Adipose tissue (tissue), 3 donors: Measurements from ENCODE around the gene MCM7. TPM values are rescaled to one million over a fixed set of nuclear protein-coding genes. Genes with fewer than 3 reads are reported as not detected.

Experiments used
- H3K27ac ChIP-seq: one replicate; pipeline ENCODE4 v1.5.1; 2013; ENCODE audit warnings: low read depth, low read length
- WGBS, 3 donors: extraction: QIAGEN DNeasy Blood & Tissue Kit; methylation state at CpG; one replicate each; pipeline ENCODE4 v1.1.7; 2013; 5-methylcytosine and 5-hydroxymethylcytosine counted together
- polyA plus RNA-seq, 3 donors: library from polyadenylated mRNA; stranded (reverse); fragments of 200-250 nt; gene quantifications; one replicate each; pipeline ENCODE4 v1.2.3, GENCODE V29; 2013
- donor health status: healthy with polysubstance abuse.
- donor health status: Bipolar disorder and iron deficiency.
- donor health status: healthy.

Gene MCM7
- polyA plus RNA-seq, 3 donors: 36.2 to 47.5 (median 39.9) TPM

DNA sequence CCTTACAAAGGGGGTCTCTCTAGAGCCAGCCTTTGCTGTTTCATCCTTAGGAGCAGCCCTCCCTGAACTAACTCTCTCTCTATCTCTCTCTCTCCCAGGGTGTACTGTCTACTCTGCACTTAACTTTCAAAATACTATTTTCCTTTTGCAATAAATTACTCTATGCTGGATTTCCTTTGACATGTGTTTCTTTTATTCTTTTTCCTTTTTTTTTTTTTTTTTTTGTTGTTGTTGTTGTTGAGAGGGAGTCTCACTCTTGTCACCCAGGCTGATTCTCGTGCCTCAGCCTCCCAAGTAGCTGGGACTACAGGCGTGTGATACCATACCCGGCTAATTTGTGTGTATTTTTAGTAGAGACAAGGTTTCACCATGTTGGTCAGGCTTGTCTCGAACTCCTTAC, 18.2 kb downstream of the MCM7 start:
- H3K27ac ChIP-seq: no peak overlapping the region
- WGBS, 3 donors: 52 to 67% (median 64%) methylated on average over 4 of the region's 4 CpGs

DNA sequence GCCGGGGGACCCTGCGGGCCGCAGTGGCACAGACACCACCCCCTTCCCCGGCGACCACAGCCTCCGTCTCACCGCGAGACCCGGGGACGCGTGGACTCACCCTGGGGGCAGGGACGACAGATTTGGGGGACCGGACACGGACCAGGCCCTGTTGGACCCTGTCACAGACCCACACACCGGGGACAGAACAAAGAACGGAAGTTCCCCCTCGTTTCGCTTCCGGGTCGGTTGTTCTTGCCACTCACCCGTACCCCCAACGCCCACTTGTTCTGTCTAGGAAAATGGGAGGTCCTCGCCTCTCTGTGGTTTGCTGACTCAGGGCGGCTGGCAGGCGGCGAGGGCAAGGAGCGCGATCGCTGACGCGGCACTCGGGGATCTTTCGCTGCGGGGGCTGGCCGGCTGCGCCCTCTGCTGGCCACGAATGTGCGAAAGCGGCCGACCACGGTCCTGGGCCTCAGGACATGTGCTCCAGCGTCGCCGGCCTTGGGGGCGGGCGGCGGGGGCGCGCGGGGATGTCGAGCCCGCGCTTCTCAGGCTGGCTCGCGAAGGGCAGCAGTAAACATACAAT, 19.6 kb downstream of the MCM7 start, which contains the start of gene ZNF3:
TSS of gene ZNF3 (minus strand) at position 189 of the 568 bp plus-strand sequence. CDS start 4,366 bp downstream, outside the sequence.
- 1% methylated on average over 55 of the region's 55 CpGs for WGBS, 3 donors

GRCh38 chr7:100080907-100081534, 20.2 kb downstream of the MCM7 start:
- peak overlapping the region; percentile 38 for H3K27ac ChIP-seq
- 1% methylated on average over 34 of the region's 34 CpGs for WGBS, 3 donors

More for the DNA sequence above, 19.6 kb downstream of the MCM7 start, which contains the start of gene ZNF3:
- H3K27ac ChIP-seq: peak within 1 kb of the TSS; percentile 38

DNA sequence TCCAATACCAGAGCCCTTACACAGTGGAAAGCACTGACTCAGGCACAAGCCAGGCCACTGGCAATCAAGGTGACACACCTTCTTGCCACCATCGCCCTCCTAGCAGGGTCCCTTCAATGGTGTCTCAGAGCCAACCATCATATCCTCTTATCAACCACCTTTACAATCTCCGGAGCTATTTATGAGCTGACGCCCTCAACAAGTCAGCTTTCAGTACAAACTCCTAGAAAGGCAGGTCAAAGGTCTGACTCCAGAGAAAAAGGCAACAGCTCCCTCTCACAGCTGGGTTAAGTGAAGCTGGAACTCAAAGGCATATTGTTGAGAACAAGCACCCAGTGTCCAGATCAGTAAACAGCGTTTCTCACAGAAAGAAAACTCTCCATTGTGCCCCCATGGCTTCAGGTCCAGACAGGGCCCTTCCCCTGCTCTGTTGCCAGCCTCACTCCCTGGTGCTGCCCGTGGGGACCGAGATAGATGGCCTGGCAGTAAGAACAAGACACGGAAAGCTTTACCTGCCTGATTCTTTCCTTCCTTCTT, 22.1 kb downstream of the MCM7 start:
- WGBS, 3 donors: 54 to 84% (median 83%) methylated on average over 7 of the region's 7 CpGs

GRCh38 chr7:100077205-100077604, 24.0 kb downstream of the MCM7 start:
- H3K27ac ChIP-seq: no peak overlapping the region
- 90 to 91% (median 90%) methylated on average over 4 of the region's 4 CpGs for WGBS, 3 donors

More for the DNA sequence above, 22.1 kb downstream of the MCM7 start:
- no peak overlapping the region for H3K27ac ChIP-seq

DNA sequence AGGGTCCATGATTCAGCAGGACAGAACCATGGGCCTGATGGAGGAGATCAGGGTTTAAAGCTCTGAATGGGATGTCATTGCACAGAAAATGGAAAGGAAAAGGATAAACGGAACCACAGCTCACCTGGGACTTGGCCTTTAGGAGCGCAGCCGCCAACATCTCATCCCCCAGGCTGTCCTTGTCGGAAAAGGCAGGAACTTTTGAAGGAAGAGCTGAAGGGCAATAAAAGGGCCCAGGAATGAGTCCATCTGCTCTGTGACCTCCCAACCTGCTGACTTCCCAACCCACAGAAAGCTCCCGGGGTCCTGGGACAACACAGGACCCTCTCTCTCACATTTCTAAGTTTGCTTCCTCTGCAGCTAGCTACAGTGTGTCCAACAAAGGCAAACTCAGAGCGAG, 25.8 kb downstream of the MCM7 start:
- no peak overlapping the region for H3K27ac ChIP-seq
- WGBS, 3 donors: 93 to 96% (median 93%) methylated on average over 6 of the region's 6 CpGs

DNA sequence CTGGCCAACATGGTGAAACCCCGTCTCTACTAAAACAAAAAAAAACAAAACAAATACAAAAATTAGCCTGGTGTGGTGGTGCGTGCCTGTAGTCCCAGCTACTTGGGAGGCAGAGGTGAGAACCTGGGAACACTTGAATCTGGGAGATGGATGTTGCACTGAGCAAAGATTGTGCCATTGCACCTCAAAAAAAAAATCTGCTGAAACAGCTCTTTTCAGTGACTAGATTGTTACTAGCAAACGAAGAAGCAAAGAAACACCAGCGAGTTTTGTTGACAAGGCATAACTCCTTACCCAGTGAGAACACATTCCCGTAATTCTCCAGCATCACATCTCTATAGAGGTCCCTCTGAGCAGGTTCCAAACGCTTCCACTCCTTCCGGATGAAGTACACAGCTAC, 26.4 kb downstream of the MCM7 start:
- no peak overlapping the region for H3K27ac ChIP-seq
- WGBS, 3 donors: 95 to 97% (median 96%) methylated on average over 7 of the region's 7 CpGs

- no peak overlapping the region for H3K27ac ChIP-seq
- WGBS, 3 donors: 98 to 100% (median 98%) methylated on average over 10 of the region's 10 CpGs
These were observed 28.7 kb downstream of the MCM7 start for GRCh38 chr7:100072462-100072861.

GRCh38 chr7:100071018-100071723, 30.0 kb downstream of the MCM7 start:
- WGBS, 3 donors: 97 to 99% (median 98%) methylated on average over 11 of the region's 11 CpGs
- H3K27ac ChIP-seq: no peak overlapping the region

- WGBS, 3 donors: 96 to 98% (median 97%) methylated on average over 5 of the region's 5 CpGs
- no peak overlapping the region for H3K27ac ChIP-seq
These were observed 31.2 kb downstream of the MCM7 start for GRCh38 chr7:100069991-100070390.

DNA sequence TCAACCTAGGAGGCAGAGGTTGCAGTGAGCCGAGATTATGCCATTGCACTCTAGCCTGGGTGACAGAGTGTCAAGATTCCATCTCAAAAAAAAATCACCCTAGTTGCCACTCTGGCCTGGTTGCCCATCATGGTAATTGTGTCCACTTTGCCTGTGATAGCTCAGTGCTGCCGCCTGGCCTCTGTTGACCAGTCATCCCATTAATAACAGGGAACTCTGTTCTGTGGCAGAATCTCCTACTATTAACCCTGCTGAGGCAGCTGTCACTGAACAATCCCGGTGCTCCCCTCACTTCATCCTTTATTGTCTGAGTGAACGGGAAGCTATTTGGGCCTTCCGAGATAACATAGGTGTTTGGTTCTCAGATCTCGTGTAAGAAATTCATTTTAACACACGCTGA, 34.2 kb downstream of the MCM7 start:
- H3K27ac ChIP-seq: no peak overlapping the region
- WGBS, 3 donors: 88 to 94% (median 91%) methylated on average over 7 of the region's 7 CpGs

GRCh38 chr7:100065452-100066186, 35.6 kb downstream of the MCM7 start:
- WGBS, 3 donors: 40 to 65% (median 41%) methylated on average over 8 of the region's 8 CpGs

DNA sequence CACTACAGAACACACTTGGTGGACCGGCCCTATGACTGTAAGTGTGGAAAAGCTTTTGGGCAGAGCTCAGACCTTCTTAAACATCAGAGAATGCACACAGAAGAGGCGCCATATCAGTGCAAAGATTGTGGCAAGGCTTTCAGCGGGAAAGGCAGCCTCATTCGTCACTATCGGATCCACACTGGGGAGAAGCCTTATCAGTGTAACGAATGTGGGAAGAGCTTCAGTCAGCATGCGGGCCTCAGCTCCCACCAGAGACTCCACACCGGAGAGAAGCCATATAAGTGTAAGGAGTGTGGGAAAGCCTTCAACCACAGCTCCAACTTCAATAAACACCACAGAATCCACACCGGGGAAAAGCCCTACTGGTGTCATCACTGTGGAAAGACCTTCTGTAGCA, 37.0 kb downstream of the MCM7 start:
- WGBS, 3 donors: 81 to 89% (median 87%) methylated on average over 9 of the region's 9 CpGs

More at GRCh38 chr7:100065452-100066186, 35.6 kb downstream of the MCM7 start:
- H3K27ac ChIP-seq: no peak overlapping the region

GRCh38 chr7:100063376-100063775, 37.8 kb downstream of the MCM7 start:
- H3K27ac ChIP-seq: no peak overlapping the region
- WGBS, 3 donors: 94 to 98% (median 94%) methylated on average over 4 of the region's 4 CpGs

More for the DNA sequence above, 37.0 kb downstream of the MCM7 start:
- no peak overlapping the region for H3K27ac ChIP-seq

DNA sequence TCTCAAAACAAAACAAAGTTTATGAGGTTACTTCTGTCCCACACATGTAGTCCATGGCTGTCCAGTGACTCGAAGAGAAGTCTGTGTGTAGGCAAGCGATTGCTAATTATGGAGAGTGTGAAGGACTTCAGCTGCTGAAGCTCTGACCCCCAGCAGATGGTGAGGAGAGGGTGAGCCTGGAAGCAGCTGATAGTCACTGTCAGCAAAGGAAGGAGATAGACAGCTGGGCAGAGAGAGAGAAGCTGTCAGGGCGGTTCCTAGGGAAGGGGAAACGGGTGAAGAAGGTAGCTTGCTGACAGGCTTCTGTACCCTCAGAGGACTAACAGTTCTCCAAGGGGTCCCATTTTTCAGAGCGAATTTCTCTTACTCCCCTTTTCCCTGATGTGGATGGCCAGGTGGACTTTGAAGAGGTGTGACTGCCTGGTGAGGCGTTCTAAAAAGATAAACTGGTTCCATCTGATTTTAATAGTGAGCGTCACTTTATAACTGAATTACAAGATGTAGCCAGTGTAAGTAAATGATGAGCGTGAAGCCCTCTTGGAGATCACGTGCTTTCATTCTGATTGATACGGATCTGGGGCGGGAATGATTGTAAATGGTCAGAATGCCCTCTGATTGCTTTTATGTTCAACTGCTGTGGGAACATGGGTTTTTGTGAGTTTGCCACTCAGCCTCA, 39.5 kb downstream of the MCM7 start:
- WGBS, 3 donors: 92 to 95% (median 94%) methylated on average over 11 of the region's 11 CpGs
- no peak overlapping the region for H3K27ac ChIP-seq

DNA sequence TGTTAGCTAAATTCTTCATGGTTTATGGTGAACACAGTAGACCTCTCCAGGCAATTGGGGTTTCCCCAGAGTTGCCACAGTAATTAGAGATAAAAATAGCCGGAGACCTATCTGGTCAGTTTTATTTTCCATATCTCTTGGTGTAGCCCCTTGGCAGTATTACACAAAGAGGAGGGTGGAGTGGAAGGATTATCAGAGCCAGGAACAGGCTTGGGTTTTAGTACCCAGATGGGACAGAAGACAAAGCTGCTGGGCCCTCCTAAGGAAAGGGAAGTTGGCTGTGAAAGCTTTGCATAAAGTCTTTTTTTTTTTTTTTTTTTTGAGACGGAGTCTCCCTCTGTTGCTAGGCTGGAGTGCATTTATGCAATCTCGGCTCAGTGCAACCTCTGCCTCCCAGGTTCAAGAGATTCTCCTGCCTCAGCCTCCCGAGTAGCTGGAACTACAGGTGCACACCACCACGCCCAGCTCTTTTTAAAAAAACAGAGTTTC, 41.9 kb downstream of the MCM7 start:
- H3K27ac ChIP-seq: no peak overlapping the region
- WGBS, 3 donors: 82 to 85% (median 83%) methylated on average over 5 of the region's 5 CpGs

GRCh38 chr7:100057006-100057405, 44.2 kb downstream of the MCM7 start:
- no peak overlapping the region for H3K27ac ChIP-seq
- WGBS, 3 donors: 95 to 96% (median 95%) methylated on average over 10 of the region's 10 CpGs

DNA sequence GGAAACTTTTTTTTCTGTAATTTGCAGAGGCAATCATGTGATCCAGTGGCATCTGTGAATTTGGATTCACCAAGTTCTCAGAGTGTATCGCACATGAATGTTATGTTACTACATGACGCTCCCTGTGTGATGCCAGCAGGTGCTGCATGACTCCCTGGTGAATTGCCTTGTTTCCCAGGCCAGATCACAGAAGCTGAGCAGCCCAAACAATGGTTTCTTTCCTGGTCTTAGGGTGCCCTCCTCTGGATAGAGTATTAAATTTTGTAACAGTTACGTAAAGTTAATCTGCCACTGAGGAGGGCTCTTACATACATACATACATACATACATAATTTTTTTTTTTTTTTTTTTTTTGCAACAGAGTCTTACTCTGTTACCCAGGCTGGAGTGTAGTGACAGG, 48.0 kb downstream of the MCM7 start:
- 20 to 59% (median 38%) methylated on average over 3 of the region's 3 CpGs for WGBS, 3 donors

More for the DNA sequence above, 48.0 kb downstream of the MCM7 start:
- no peak overlapping the region for H3K27ac ChIP-seq
